ENCODE results near the gene FXYD3.

DNA sequence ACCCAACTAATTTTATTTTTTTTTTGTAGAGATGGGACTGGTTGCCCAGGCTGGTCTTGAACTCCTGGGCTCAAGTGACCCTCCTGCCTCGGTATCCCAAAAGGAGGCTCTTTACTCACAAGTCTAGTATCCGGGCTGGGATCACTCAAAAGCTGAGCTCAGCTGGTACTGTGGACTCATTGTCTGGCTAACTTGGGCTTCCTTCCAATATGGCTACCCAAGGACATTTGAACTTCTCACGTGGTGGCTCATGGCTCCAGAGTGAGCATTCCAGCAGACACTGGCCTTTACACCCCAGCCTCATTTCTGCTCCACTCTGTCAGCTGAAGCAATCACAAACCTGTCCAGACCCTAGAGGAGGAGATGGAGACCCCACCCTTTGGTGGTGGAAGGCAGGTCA lies 45.2 kb upstream of the FXYD3 start:
- TF ChIP-seq CTCF (IDR thresholded peaks at IDR 0.05; ENCODE audit: insufficient read depth, low read length) (no peak), REST (IDR thresholded peaks at IDR 0.05; ENCODE audit: insufficient replicate concordance, low read depth) (no peak), GABPA (IDR thresholded peaks at IDR 0.05; ENCODE audit: low read depth) (no peak), SPI1 (IDR thresholded peaks at IDR 0.05; ENCODE audit: borderline replicate concordance, low read depth) (no peak)

Measured in HL-60 (cell line).